Left kidney (tissue), 2 donors: Measurements from ENCODE around the gene TSPAN14. TPM values are rescaled to one million over a fixed set of nuclear protein-coding genes. Genes with fewer than 3 reads are reported as not detected.

Source experiments
- DNase-seq: peaks from one replicate; pipeline ENCODE4 v3.0.0-alpha.2; 2013
- polyA plus RNA-seq: library from polyadenylated mRNA; unstranded; fragments of 120-200 nt; gene quantifications from one replicate; pipeline ENCODE4 v1.2.1, GENCODE V29; 2013; ENCODE audit not compliant: insufficient read length

The TSPAN14 gene
- polyA plus RNA-seq, 1 donor = 81.2 TPM

DNA sequence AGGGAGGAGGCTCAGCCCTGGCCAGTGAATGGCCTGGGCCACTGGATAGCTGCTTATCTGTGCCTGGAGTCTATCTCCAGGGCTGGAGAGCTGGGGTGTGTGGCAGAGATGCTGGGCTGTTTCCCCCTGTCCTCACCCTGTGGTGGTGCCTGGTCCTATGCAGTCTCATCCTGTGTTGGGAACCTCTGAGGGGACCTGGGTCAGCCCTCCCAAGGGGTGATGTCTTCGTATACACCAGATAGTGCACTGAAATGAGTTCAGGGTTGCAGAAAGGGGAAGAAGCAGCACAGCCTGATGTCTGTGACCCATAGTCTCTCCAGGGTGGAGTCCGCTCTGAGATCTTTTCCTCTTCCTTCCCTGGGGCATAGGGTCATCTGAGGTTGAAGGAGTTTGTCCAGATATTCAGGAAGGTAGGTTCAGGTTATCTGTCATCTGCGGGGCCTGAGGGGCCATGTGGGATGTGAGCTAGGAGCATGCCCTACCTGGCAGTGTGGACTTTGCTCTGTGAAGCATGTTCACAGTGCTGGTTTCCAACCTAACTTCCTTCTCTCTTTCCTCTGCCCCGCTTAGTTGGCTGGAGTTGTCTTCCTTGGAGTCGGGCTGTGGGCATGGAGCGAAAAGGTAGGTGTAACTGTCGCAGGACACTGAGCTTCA lies 50.2 kb downstream of the TSPAN14 start:
- no peak for DNase-seq

DNA sequence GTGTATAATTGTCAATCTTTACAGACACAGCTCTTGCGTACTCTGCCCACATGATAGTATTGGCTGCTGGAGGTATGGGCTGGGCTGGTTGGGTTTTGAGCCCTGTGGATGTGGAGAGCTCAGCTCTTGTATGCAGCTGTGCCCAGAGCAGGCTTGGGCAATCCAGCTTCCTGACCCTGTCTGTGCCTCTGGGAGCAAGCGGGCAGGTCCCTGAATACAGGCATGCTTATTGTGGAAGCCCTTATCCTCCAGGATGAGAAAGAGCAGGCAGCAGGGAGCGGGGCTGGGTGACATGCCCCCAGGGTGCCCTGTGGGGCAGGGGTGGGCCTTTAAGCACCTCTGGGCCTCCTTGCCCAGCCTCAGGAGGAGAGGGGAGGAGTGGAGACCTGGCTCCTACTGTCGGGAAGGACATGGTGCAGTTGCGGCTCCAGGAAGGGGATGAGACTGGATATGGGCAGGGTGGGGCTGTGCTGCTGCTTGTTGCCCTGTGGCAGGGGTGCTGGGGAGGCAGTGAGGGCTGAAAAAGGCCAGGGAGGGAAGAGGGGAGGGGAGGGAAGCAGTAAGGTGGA lies 50.9 kb downstream of the TSPAN14 start:
- no peak for DNase-seq

DNA sequence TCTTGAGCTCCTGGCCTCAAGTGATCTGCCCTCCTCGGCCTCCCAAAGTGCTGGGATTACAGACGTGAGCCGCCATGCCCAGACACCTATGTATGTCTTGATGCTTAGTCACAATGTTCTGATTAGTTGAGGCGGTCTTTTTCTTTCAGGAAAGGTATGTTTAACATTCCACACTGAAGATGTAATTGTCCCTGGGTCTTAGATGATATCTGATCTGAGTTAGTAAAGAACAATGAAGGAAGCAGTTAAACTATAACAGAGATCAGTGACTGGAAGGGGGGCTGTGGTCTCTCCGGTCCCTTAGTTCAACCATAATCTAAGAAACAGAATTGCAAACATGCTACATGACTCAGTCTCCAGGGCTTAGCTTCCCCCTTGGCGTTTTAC lies 52.1 kb downstream of the TSPAN14 start:
- DNase-seq = no peak

DNA sequence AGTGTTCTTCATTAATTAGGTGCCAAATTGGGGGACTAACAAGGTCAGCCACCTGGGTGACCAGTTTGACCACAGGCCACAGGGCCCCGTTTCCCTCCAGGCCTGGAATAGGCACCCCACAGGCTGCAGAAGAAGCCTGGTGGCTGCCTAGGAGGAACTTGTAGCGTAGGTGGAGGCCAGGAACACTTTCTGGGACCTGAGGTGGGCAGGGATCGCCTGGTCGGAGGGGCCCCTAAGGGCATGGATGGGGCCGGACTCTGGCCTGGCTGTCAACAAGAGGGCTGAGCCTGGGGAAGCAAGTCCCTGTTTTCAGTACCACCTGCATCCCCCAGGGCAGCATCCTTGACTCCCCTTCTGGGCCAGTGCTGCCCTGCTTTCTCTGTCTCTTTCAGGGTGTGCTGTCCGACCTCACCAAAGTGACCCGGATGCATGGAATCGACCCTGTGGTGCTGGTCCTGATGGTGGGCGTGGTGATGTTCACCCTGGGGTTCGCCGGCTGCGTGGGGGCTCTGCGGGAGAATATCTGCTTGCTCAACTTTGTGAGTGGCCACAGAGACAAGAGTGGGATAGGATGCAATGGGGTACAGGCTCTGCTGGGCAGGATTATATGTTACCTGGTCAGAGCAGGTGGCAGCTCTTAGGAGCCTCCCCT lies 52.9 kb downstream of the TSPAN14 start:
- DNase-seq = no peak

- DNase-seq = no peak
Measured at GRCh38 chr10:80509108-80509402, 54.9 kb downstream of the TSPAN14 start.

DNA sequence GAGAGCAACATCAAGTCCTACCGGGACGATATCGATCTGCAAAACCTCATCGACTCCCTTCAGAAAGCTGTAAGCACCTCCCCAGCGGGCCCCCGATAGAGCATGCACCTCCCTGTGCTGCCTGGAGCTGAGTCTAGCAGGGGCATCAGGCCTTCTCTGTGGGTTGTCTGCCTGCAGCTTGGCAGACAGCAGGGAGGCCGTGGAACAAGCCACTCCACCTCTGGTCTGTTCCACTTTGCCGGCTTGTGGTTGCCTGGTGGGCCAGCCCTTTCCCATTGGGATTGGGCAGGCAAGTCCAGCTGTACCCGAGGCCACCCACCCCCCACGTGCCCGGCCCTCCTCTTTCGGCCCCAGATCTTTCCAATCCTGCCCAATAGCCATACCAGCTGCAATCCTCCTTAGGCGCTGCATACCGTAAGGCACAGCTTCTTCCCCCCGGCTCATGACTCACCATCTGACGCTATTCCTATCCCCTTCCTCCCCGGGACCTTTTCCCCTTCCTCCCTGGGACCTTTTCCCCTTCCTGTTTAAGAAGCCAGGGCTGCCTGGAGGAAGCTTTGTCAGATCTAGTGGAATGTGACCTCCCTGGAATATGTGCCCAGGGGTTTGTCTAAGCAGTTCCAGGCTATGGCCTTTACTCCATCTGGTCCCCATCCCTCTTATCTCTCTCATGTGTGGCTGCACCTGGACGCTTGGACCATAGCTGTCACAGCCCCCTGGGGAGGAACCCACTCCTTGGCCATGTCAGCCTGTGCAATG lies 55.5 kb downstream of the TSPAN14 start:
- no peak for DNase-seq

- DNase-seq = no peak
Measured at GRCh38 chr10:80512031-80512526, 58.0 kb downstream of the TSPAN14 start.

- no peak for DNase-seq
Measured at GRCh38 chr10:80513106-80513505, 59.0 kb downstream of the TSPAN14 start.

DNA sequence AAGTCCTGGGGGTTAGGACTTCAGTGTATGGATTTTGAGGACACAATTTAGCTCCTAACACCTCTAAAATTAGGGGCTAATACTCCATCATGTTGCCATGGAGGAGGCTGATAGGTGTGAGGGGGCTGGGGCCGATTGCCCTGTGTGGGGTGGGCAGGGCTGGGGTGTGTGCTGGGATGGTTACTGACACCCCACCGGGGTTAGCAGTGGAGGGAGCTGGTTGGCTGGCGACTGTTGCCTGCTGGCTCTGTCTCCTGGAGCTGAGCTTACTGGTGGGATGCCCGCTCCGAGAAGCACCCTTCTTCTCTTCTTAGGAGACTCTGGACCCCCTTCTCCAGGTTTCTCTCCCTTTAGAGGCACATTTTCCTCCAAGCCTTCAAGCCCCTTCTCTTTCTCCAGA lies 61.4 kb downstream of the TSPAN14 start:
- no peak for DNase-seq

- DNase-seq = no peak
Measured at GRCh38 chr10:80515941-80516340, 61.8 kb downstream of the TSPAN14 start.

DNA sequence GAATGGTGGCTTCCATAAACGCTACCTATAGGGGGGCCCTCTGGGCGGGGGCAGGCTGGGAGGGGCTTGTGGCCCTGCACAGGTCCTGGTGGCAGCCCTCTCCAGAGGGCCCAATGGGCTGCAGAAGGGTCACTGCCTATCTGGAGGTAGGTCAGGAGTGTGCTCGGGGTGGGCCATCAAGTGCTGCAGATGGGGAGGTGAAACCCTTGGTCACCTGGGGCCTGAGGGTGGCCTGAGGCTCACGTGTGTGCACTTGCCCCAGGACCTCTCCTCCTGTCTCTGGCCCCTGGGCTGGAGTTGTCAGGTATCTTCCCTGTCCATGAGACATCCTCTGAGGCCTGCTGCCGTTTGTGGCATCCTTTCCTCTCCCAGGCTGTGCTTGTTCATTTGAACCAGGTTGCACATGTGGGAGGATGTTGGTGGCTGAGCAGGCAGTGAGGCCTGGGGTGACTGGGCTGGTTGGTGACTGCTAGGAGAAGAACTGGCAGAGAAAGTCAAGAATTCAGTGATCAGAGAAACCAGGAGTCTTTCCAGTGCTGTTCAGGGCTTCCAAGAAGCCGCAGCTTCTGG lies 62.5 kb downstream of the TSPAN14 start:
- DNase-seq = no peak

- no peak for DNase-seq
Measured at GRCh38 chr10:80517416-80518142, 63.5 kb downstream of the TSPAN14 start.

DNA sequence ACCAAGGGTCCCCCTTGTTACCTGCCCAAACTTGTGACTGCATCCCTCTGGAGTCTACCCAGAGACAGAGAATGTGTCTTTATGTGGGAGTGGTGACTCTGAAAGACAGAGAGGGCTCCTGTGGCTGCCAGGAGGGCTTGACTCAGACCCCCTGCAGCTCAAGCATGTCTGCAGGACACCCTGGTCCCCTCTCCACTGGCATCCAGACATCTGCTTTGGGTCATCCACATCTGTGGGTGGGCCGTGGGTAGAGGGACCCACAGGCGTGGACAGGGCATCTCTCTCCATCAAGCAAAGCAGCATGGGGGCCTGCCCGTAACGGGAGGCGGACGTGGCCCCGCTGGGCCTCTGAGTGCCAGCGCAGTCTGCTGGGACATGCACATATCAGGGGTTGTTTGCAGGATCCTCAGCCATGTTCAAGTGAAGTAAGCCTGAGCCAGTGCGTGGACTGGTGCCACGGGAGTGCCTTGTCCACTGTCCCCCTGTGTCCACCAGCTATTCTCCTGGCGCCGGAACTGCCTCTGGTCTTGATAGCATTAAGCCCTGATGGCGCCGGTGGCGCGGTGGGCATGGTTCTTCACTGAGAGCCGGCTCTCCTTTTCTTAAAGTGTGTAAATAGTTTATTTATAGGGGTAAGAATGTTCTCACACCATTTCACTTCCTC lies 64.2 kb downstream of the TSPAN14 start:
- no peak for DNase-seq

GRCh38 chr10:80518807-80519360 lies 64.8 kb downstream of the TSPAN14 start:
- DNase-seq = no peak

DNA sequence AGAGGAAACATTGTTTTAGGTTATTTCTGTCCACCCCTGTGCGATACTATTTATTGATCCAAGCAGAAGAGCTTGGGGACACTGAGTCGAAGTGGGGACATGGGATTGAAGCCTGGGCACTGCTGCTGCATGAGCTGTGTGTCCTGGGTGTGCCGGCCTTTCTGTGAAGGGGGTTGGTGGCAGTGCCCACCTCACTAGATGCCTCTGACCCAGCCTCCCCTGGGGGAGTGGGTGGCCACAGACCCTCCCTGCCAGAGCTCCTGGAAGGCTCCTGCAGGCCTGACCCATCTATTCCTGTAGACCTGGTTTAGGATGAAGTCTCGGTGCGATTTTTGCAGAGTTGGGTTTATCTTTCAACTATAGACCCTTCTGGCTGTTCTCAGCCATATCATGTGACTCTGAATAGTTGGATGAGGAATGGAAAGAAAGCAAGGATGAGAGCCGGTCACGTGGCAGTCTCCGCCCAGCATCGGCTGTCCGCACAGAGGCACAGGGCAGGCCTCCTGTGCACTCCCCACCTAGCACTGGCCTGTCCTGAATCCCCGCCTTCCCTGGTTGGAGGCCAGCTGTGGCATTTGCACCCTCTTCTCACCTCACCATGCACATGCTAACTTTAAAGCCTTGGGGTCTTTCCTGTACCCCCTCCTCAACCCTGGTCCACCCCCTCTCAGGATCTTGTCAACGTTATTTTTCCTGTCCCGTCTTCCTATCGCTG lies 66.0 kb downstream of the TSPAN14 start:
- DNase-seq = no peak

GRCh38 chr10:80520661-80521470 lies 66.8 kb downstream of the TSPAN14 start:
- DNase-seq = no peak

- no peak for DNase-seq
Measured at GRCh38 chr10:80522756-80523363, 68.8 kb downstream of the TSPAN14 start.

DNA sequence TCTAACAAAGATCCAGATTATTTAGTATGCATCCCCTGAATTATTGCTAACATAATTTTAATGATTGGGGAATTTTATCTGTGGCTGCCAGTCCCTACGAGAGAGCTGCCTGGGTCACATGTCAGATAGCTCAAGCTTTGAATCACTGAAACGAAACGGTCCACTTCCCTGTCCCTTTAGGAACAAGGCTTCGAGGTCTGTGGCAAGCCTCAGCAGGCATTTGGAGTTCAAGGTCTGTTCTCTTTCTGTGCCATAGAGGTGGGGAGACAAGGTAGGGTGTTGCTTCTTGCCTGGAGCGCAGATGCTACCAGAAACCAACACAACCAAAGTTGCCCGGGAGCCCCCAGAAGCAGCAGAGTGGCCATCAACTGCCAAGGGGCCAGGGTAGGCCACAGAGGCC lies 69.7 kb downstream of the TSPAN14 start:
- DNase-seq = no peak
